ENCODE data around the gene MYOZ2.
A peak's percentile ranks its signal among the peaks of the same experiment; 100 is the strongest.
"Not testable (repeated sequence)": the region's sequence is repeated elsewhere in the genome, so short reads cannot be mapped to it uniquely, and the experiment has no call there.

The MYOZ2 gene

GRCh38 chr4:119142833-119143232 is 7.2 kb downstream of the MYOZ2 start:
- Mint-ChIP-seq H3K27me3 (no peaks in the 10 kb centered on the region), H3K9me3 (no peaks in the 10 kb centered on the region), H3K4me1 (peaks cover 30% of the 10 kb centered on the region), H3K4me3 (no peak overlapping the region), H3K27ac (peak overlapping the region; percentile 74), H3K36me3 (no peaks in the 10 kb centered on the region)
- ATAC-seq, result no peak

GRCh38 chr4:119143341-119143740 is 7.7 kb downstream of the MYOZ2 start:
- H3K4me1 Mint-ChIP-seq, result peaks cover 30% of the 10 kb centered on the region
- H3K27me3 Mint-ChIP-seq, H3K27ac Mint-ChIP-seq, H3K36me3 Mint-ChIP-seq, ATAC-seq, H3K9me3 Mint-ChIP-seq, H3K4me3 Mint-ChIP-seq: not testable (repeated sequence)

- Mint-ChIP-seq H3K4me3 (no peak overlapping the region), H3K27me3 (no peaks in the 10 kb centered on the region), H3K27ac (no peak overlapping the region), H3K36me3 (no peaks in the 10 kb centered on the region), H3K4me1 (peaks cover 7% of the 10 kb centered on the region), H3K9me3 (no peaks in the 10 kb centered on the region)
- ATAC-seq, result no peak
Measured at GRCh38 chr4:119149110-119149509, 13.5 kb downstream of the MYOZ2 start.

- H3K4me1 Mint-ChIP-seq, result peaks cover 3% of the 10 kb centered on the region
- H3K27ac Mint-ChIP-seq, result no peak overlapping the region
- no peaks in the 10 kb centered on the region for H3K36me3 Mint-ChIP-seq
- no peak overlapping the region for H3K4me3 Mint-ChIP-seq
- ATAC-seq, result no peak
- H3K9me3 Mint-ChIP-seq, result no peaks in the 10 kb centered on the region
- H3K27me3 Mint-ChIP-seq, result peaks cover 18% of the 10 kb centered on the region
Measured at GRCh38 chr4:119151161-119151560, 15.5 kb downstream of the MYOZ2 start.

GRCh38 chr4:119152741-119153140 is 17.1 kb downstream of the MYOZ2 start:
- Mint-ChIP-seq H3K4me3 (no peak overlapping the region), H3K27me3 (peaks cover 20% of the 10 kb centered on the region), H3K4me1 (no peaks in the 10 kb centered on the region), H3K36me3 (no peaks in the 10 kb centered on the region), H3K27ac (no peak overlapping the region), H3K9me3 (no peaks in the 10 kb centered on the region)
- ATAC-seq, result no peak

GRCh38 chr4:119162174-119162573 is 26.5 kb downstream of the MYOZ2 start:
- Mint-ChIP-seq H3K27ac (no peak overlapping the region), H3K4me1 (no peaks in the 10 kb centered on the region), H3K27me3 (no peaks in the 10 kb centered on the region), H3K9me3 (no peaks in the 10 kb centered on the region), H3K36me3 (no peaks in the 10 kb centered on the region), H3K4me3 (no peak overlapping the region)
- no peak for ATAC-seq

GRCh38 chr4:119165767-119166166 is 30.1 kb downstream of the MYOZ2 start:
- no peak overlapping the region for H3K4me3 Mint-ChIP-seq
- H3K27me3 Mint-ChIP-seq, result no peaks in the 10 kb centered on the region
- no peaks in the 10 kb centered on the region for H3K4me1 Mint-ChIP-seq
- no peak for ATAC-seq
- H3K27ac Mint-ChIP-seq, result no peak overlapping the region
- H3K36me3 Mint-ChIP-seq, result no peaks in the 10 kb centered on the region
- H3K9me3 Mint-ChIP-seq, result no peaks in the 10 kb centered on the region

- Mint-ChIP-seq H3K36me3 (no peaks in the 10 kb centered on the region), H3K27ac (no peak overlapping the region), H3K27me3 (no peaks in the 10 kb centered on the region), H3K4me3 (no peak overlapping the region), H3K9me3 (no peaks in the 10 kb centered on the region), H3K4me1 (peaks cover 4% of the 10 kb centered on the region)
- ATAC-seq, result no peak
Measured at GRCh38 chr4:119170195-119170594, 34.6 kb downstream of the MYOZ2 start.

- ATAC-seq, result no peak
- Mint-ChIP-seq H3K4me1 (peaks cover 4% of the 10 kb centered on the region), H3K27me3 (no peaks in the 10 kb centered on the region), H3K9me3 (no peaks in the 10 kb centered on the region), H3K36me3 (no peaks in the 10 kb centered on the region), H3K4me3 (no peak overlapping the region), H3K27ac (no peak overlapping the region)
Measured at GRCh38 chr4:119172223-119172622, 36.6 kb downstream of the MYOZ2 start.

- H3K27ac Mint-ChIP-seq, H3K4me1 Mint-ChIP-seq, ATAC-seq, H3K9me3 Mint-ChIP-seq, H3K4me3 Mint-ChIP-seq, H3K36me3 Mint-ChIP-seq: not testable (repeated sequence)
- H3K27me3 Mint-ChIP-seq, result peaks cover 13% of the 10 kb centered on the region
Measured at GRCh38 chr4:119173729-119174361, 38.2 kb downstream of the MYOZ2 start.

GRCh38 chr4:119179011-119179410 is 43.4 kb downstream of the MYOZ2 start:
- ATAC-seq, result no peak
- H3K27me3 Mint-ChIP-seq, result peaks cover 13% of the 10 kb centered on the region
- no peak overlapping the region for H3K27ac Mint-ChIP-seq
- no peaks in the 10 kb centered on the region for H3K9me3 Mint-ChIP-seq
- no peaks in the 10 kb centered on the region for H3K4me1 Mint-ChIP-seq
- H3K4me3 Mint-ChIP-seq, result no peak overlapping the region
- H3K36me3 Mint-ChIP-seq, result no peaks in the 10 kb centered on the region

GRCh38 chr4:119184128-119184527 is 48.5 kb downstream of the MYOZ2 start:
- Mint-ChIP-seq H3K4me3 (no peak overlapping the region), H3K27me3 (no peaks in the 10 kb centered on the region), H3K4me1 (no peaks in the 10 kb centered on the region), H3K27ac (no peak overlapping the region), H3K36me3 (no peaks in the 10 kb centered on the region), H3K9me3 (no peaks in the 10 kb centered on the region)
- ATAC-seq, result no peak

GRCh38 chr4:119189638-119190037 is 54.0 kb downstream of the MYOZ2 start:
- Mint-ChIP-seq H3K27ac (no peak overlapping the region), H3K36me3 (no peaks in the 10 kb centered on the region), H3K4me3 (no peak overlapping the region), H3K9me3 (no peaks in the 10 kb centered on the region), H3K27me3 (no peaks in the 10 kb centered on the region), H3K4me1 (no peaks in the 10 kb centered on the region)
- ATAC-seq, result no peak

- H3K4me3 Mint-ChIP-seq, result no peak overlapping the region
- H3K27me3 Mint-ChIP-seq, result no peaks in the 10 kb centered on the region
- no peaks in the 10 kb centered on the region for H3K36me3 Mint-ChIP-seq
- H3K27ac Mint-ChIP-seq, result no peak overlapping the region
- ATAC-seq, result no peak
- no peaks in the 10 kb centered on the region for H3K9me3 Mint-ChIP-seq
- H3K4me1 Mint-ChIP-seq, result no peaks in the 10 kb centered on the region
Measured at GRCh38 chr4:119190354-119190753, 54.7 kb downstream of the MYOZ2 start.

GRCh38 chr4:119191505-119191904 is 55.9 kb downstream of the MYOZ2 start:
- no peak overlapping the region for H3K27ac Mint-ChIP-seq
- H3K4me1 Mint-ChIP-seq, result no peaks in the 10 kb centered on the region
- no peaks in the 10 kb centered on the region for H3K36me3 Mint-ChIP-seq
- H3K9me3 Mint-ChIP-seq, result no peaks in the 10 kb centered on the region
- H3K4me3 Mint-ChIP-seq, result no peak overlapping the region
- peaks cover 10% of the 10 kb centered on the region for H3K27me3 Mint-ChIP-seq
- ATAC-seq, result no peak

- H3K27me3 Mint-ChIP-seq, result peaks cover 22% of the 10 kb centered on the region
- H3K27ac Mint-ChIP-seq, result no peak overlapping the region
- ATAC-seq, result no peak
- peaks cover 11% of the 10 kb centered on the region for H3K4me1 Mint-ChIP-seq
- H3K4me3 Mint-ChIP-seq, result no peak overlapping the region
- peaks cover 6% of the 10 kb centered on the region for H3K36me3 Mint-ChIP-seq
- H3K9me3 Mint-ChIP-seq, result peaks cover 6% of the 10 kb centered on the region
Measured at GRCh38 chr4:119197772-119198212, 62.2 kb downstream of the MYOZ2 start.

GRCh38 chr4:119204916-119205315 is 69.3 kb downstream of the MYOZ2 start:
- no peaks in the 10 kb centered on the region for H3K36me3 Mint-ChIP-seq
- H3K4me1 Mint-ChIP-seq, result peaks cover 19% of the 10 kb centered on the region
- no peak overlapping the region for H3K4me3 Mint-ChIP-seq
- peaks cover 8% of the 10 kb centered on the region for H3K27me3 Mint-ChIP-seq
- no peak overlapping the region for H3K27ac Mint-ChIP-seq
- peaks cover 3% of the 10 kb centered on the region for H3K9me3 Mint-ChIP-seq
- no peak for ATAC-seq
